ENCODE data around the gene UMOD.

GRCh38 chr16:20397468-20398074 lies 45.1 kb upstream of the UMOD start:
- TF ChIP-seq CTCF (IDR thresholded peaks at IDR 0.05) (no peak), POLR2A (IDR thresholded peaks at IDR 0.05) (no peak)
